GM13977 (cell line): ENCODE results near the gene PTPRJ.

Experiments used
- DNase-seq: peaks from one replicate; pipeline ENCODE4 v3.0.0; 2012; ENCODE audit warnings: low spot score
- in situ Hi-C: fragments of 300-500 bp; cut with MboI; formaldehyde crosslinking; loops from one replicate; pipeline ENCODE4 v1.12.0; 2022; ENCODE audit warnings: low sequenced_read_pairs, low pct_unique_long_range_greater_than_20kb, mixed read lengths, inconsistent platforms; ENCODE audit not compliant: unreplicated experiment
- TF ChIP-seq, protein P1 (sequence below): IDR thresholded peaks from 2 replicates; pipeline ENCODE4 v1.5.1; 2012; ENCODE audit warnings: mild to moderate bottlenecking, control low read depth; ENCODE audit not compliant: insufficient read depth; ENCODE audit errors: extremely low read depth, missing control alignments

The PTPRJ gene

DNA sequence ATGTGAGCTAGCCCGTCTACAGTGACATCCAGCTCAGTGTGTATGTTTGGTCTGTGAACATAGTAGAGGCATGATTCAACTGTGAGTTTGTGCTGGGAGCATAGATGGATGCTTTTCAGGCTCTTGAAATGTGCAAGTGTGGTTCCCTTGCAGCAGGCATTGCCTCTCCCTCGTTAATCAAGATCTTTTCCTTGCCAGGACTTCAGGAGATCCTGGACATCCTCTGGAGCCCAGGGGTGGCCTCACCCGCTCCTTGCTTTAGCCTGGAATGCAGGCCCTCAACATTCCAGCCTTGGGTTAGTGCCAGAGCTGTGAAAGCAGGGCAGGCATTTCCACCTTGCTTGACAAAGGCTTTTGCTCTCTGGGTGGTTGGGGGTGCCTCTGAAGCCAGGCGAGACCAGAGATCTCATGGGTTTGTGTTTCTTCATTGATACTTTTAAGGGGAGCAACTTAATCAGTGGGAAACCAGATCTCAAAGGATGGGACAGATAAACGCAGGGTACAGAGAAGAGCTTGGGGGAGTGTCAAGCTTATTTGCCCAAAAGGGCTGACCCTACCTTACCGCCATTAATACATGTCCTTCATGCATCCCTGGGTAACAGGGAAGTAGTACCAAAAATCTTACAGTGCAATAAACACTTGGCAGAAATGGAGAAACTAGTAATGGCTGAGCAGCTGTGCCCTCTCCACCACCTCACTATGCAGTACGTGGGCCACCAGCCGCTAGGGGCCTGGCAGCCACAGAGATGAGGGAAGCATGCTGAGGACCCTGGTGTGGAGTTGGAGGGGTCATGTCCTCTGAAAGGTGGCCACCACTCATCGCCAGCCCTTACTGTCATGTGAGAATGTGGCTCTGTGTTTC, 72.1 kb downstream of the PTPRJ start:
- no peak for DNase-seq
- TF ChIP-seq, protein P1, sequence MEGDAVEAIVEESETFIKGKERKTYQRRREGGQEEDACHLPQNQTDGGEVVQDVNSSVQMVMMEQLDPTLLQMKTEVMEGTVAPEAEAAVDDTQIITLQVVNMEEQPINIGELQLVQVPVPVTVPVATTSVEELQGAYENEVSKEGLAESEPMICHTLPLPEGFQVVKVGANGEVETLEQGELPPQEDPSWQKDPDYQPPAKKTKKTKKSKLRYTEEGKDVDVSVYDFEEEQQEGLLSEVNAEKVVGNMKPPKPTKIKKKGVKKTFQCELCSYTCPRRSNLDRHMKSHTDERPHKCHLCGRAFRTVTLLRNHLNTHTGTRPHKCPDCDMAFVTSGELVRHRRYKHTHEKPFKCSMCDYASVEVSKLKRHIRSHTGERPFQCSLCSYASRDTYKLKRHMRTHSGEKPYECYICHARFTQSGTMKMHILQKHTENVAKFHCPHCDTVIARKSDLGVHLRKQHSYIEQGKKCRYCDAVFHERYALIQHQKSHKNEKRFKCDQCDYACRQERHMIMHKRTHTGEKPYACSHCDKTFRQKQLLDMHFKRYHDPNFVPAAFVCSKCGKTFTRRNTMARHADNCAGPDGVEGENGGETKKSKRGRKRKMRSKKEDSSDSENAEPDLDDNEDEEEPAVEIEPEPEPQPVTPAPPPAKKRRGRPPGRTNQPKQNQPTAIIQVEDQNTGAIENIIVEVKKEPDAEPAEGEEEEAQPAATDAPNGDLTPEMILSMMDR = no peak
- in situ Hi-C loops = no loop called here

DNA sequence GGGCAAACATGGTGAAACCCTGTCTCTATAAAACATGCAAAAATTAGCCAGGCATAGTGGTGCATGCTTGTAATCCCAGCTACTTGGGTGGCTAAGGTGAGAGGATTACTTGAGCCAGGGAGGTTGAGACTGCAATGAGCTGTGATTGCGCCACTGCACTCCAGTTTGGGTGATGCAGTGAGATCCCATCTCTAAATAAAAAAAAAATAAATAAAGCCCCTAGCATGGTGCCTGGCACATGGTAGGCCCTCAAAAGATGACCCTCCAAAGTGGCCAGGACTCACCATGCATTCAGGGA, 74.6 kb downstream of the PTPRJ start:
- DNase-seq = no peak
- in situ Hi-C loops = no loop called here
- TF ChIP-seq, protein P1 = no peak

DNA sequence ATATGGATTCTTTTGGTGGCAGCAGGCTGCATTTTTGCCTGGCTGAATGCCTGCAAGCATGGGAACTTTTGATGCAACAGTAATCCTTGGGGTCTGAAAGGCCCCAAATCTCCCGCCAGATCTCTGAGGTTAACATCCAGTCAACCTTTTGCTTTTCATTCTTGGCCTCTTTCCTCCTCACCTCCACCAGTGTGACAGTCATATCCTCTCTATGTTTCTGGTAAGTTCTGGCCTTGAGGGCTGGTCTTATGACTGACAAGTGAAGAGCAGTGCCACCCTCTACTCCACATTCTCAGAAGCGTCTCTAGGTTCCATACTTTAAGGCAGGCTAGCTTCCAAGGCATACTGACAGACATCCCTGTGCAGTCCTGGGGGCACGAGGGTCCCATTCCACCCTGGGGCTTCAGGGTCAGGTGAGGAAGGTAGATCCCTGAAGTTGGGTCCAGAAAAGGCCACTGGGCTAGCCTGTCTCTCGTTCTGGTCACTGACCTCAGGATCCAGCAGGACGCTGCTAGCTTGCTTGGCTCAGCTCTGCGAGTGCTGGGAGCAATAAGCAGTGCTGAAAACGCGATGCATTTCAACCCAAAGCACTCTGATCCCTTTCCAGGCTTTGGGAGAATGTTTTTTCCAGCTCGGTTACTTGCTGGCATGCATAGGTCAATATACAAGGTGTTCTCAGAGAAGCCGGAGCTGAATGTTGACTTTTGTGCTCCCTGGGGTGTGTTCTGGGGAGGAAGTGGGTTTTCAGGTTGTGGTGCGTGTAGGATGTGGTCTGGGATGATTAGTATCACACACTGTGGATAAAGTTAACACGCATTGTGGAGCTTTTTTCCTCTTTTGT, 75.2 kb downstream of the PTPRJ start:
- in situ Hi-C loops = no loop called here
- DNase-seq = no peak
- TF ChIP-seq, protein P1 = no peak

DNA sequence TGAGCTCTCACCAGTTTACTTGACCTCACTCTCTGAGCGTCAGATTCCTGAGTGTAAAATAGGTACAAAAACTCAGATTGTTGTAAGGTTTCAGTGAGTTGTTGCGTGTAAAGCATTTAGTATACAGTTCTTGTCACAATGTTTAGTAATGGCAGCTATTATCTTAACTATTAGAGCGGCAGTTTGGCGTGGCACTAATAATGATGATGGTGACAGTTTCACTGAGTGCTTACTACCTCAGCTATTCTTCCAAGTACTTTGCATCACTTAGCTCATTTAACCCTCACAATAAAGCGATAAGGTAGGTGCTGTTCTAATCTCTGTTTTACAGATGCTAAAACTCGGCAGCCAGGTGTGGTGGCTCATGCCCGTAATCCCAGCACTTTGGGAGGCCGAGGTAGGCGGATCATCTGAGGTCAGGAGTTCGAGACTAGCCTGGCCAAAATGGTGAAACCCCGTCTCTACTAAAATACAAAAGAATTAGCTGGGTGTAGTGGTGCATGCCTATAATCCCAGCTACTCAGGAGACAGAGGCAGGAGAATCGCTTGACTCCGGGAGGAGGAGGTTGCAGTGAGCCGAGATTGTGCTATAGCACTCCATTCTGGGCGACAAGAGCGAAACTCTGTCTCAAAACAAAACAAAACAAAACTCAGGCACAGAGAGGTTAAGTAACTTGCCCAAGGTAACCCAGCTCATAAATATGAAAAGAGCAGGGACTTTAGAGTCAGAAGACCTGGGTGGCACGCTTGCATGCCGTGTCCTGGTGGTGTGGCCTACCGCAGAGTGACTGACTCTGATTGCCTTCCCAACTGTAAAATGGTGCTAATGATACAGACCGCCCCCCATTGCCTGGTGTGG, 76.2 kb downstream of the PTPRJ start:
- no peak for DNase-seq
- in situ Hi-C loops = no loop called here
- TF ChIP-seq, protein P1 = no peak

DNA sequence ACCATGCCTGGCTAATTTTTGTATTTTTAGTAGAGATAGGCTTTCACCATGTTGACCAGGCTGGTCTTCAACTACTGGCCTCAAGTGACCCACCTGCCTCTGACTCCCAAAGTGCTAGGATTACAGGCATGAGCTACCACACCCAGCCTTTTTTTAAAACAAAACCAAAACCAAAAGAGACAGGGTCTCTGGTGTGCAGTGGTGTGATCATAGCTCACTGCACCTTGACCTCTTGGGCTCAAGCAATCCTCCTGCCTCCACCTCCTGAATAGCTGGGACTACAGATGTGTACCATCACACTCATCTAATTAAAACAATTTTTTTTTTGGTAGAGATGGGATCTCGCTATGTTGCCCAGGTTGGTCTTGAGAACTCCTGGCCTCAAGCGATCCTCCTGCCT, 77.7 kb downstream of the PTPRJ start:
- in situ Hi-C loops = no loop called here
- DNase-seq = no peak

DNA sequence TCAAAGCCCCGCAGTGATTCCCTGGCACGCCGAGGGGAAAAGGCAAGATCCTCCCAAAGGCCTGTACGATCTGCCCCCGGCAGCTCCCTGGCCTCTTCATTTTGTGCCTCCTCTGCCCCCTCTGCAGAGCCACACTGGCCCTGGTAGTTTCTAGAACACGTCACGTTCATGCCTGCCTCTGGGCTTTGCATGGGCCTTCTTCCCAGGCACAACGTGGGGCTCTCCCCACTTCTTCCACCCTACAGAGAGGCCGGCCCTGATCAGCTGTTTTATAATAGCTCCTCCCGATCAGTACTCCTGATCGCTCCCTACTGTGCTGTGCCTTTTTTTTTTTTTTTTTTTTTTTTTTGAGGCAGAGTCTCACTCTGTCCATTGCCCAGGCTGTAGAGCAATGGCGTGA, 78.4 kb downstream of the PTPRJ start:
- DNase-seq = no peak
- in situ Hi-C loops = no loop called here
- TF ChIP-seq, protein P1 = no peak

More for the DNA sequence above, 77.7 kb downstream of the PTPRJ start:
- TF ChIP-seq, protein P1 = no peak
